Endothelial cell of umbilical vein (primary cell): ENCODE results near the gene PHF23. TPM values are rescaled to one million over a fixed set of nuclear protein-coding genes. Genes with fewer than 3 reads are reported as not detected.

Experiments
- BruUV-seq: library from RNA; stranded (reverse); fragments of 400-500 nt; replicated peaks from 2 replicates; lab custom pipeline; 2021; lab: Mats Ljungman, UMichigan
- CTCF ChIA-PET: fragments of 300-600, 350-600 bp; sonication (Branson Sonifier 250); formaldehyde crosslinking; loops from one replicate; lab custom pipeline; 2021; ENCODE audit warnings: antibody characterized with exemption, inconsistent platforms; lab: Charles Lee
- POLR2A ChIA-PET: fragments of 300-600, 350-600 bp; sonication (Branson Sonifier 250); formaldehyde crosslinking; loops from one replicate; lab custom pipeline; 2021; ENCODE audit warnings: antibody characterized with exemption, inconsistent platforms; lab: Charles Lee
- DNase-seq: peaks from one replicate; pipeline ENCODE4 v3.0.0-alpha.2; 2011; ENCODE audit warnings: low read depth, low spot score
- FAIRE-seq: peaks from 2 replicates; lab custom pipeline; 2011; peaks lifted over from hg19 to GRCh38; lab: Jason Lieb, UNC
- H2AFZ ChIP-seq: 2 replicates; pipeline ENCODE4 v1.6.0; 2012; ENCODE audit warnings: low read depth, low read length, control low read depth, inconsistent platforms
- H3K27ac ChIP-seq: 2 replicates; pipeline ENCODE4 v1.5.1; 2011; ENCODE audit warnings: low read depth, mild to moderate bottlenecking, control low read depth, low read length, moderate library complexity; ENCODE audit not compliant: insufficient read depth
- H3K27me3 ChIP-seq, 2 experiments: 2 replicates each; pipeline versions ENCODE4 v1.6.0 to v1.6.1; 2011; ENCODE audit warnings: low read length in 2 of 2, mixed read lengths in 1 of 2; ENCODE audit not compliant: control insufficient read depth in 2 of 2, insufficient read depth in 2 of 2
- H3K36me3 ChIP-seq, 2 experiments: 2 replicates in 1 of 2; 3 replicates in 1 of 2; pipeline ENCODE4 v1.5.1; 2011; ENCODE audit warnings: low read length in 2 of 2, mild to moderate bottlenecking in 1 of 2, moderate library complexity in 1 of 2; ENCODE audit not compliant: control insufficient read depth in 2 of 2, insufficient read depth in 2 of 2; ENCODE audit errors: extremely low read depth in 1 of 2
- H3K4me1 ChIP-seq: 3 replicates; pipeline ENCODE4 v1.5.1; 2011; ENCODE audit warnings: mild to moderate bottlenecking, low read length; ENCODE audit not compliant: control insufficient read depth, insufficient read depth; ENCODE audit errors: extremely low read depth
- H3K4me2 ChIP-seq: 2 replicates; pipeline ENCODE4 v1.6.1; 2011; ENCODE audit warnings: low read length, control low read depth, mixed read lengths; ENCODE audit not compliant: insufficient read depth
- H3K4me3 ChIP-seq, 3 experiments: fragments of 200-600 bp in 1 of 3; sonication (generic), shearing (Covaris generic) in 1 of 3; replicated peaks in 1 of 3; 2 replicates each; pipeline ENCODE4 v1.5.1; 2011 to 2016; ENCODE audit warnings: control low read depth in 3 of 3, low read length in 3 of 3, mild to moderate bottlenecking in 2 of 3, inconsistent platforms in 1 of 3, low read depth in 1 of 3, moderate library complexity in 1 of 3; ENCODE audit not compliant: insufficient read depth in 1 of 3
- H3K79me2 ChIP-seq: 2 replicates; pipeline ENCODE4 v1.6.0; 2012; ENCODE audit warnings: low read length, inconsistent platforms; ENCODE audit not compliant: control insufficient read depth, insufficient read depth
- H3K9ac ChIP-seq: replicated peaks from 2 replicates; pipeline ENCODE3; 2011; ENCODE audit warnings: low read length, control low read depth; ENCODE audit not compliant: insufficient read depth; ENCODE audit errors: extremely low read depth
- H3K9me1 ChIP-seq: replicated peaks from 3 replicates; pipeline ENCODE4 v1.6.0; 2011; ENCODE audit warnings: mild to moderate bottlenecking, low read length; ENCODE audit not compliant: control insufficient read depth, insufficient read depth; ENCODE audit errors: extremely low read depth
- H3K9me3 ChIP-seq: replicated peaks from 2 replicates; pipeline ENCODE4 v1.5.1; 2012; ENCODE audit warnings: low read length, inconsistent platforms; ENCODE audit not compliant: control insufficient read depth, insufficient read depth
- H4K20me1 ChIP-seq: replicated peaks from 2 replicates; pipeline ENCODE3; 2011; ENCODE audit warnings: mild to moderate bottlenecking, low read length; ENCODE audit not compliant: control insufficient read depth, insufficient read depth; ENCODE audit errors: extremely low read depth
- CTCF ChIP-seq, 2 donors: IDR thresholded peaks; 1 replicate in 1 of 2; 2 replicates in 1 of 2; pipeline ENCODE4 v1.5.1; 2011; ENCODE audit warnings: low read length in 2 of 2, mild to moderate bottlenecking in 2 of 2, moderate library complexity in 2 of 2, control low read depth in 1 of 2, inconsistent platforms in 1 of 2, low read depth in 1 of 2; ENCODE audit not compliant: insufficient read depth in 1 of 2; ENCODE audit errors: extremely low read depth in 1 of 2
- EZH2 ChIP-seq: IDR thresholded peaks from 2 replicates; pipeline ENCODE4 v1.6.1; 2012; ENCODE audit warnings: borderline replicate concordance, low read depth, mild to moderate bottlenecking, moderate library complexity, low read length, inconsistent platforms; ENCODE audit not compliant: severe bottlenecking
- FOS ChIP-seq: IDR thresholded peaks from 2 replicates; pipeline ENCODE4 v1.6.1; 2011; ENCODE audit warnings: mild to moderate bottlenecking, low read length, moderate library complexity, borderline replicate concordance; ENCODE audit not compliant: insufficient read depth
- GATA2 ChIP-seq: IDR thresholded peaks from 2 replicates; pipeline ENCODE4 v1.7.0; 2011; ENCODE audit warnings: low read depth, mild to moderate bottlenecking, moderate library complexity, mixed read lengths, low read length; ENCODE audit not compliant: insufficient read length, insufficient read depth
- MAX ChIP-seq: IDR thresholded peaks from 2 replicates; pipeline ENCODE4 v1.6.1; 2011; ENCODE audit not compliant: insufficient read depth, insufficient read length
- MYC ChIP-seq: IDR thresholded peaks from one replicate; pipeline ENCODE4 v1.6.1; 2011; ENCODE audit warnings: mild to moderate bottlenecking, low read depth, low read length
- POLR2A ChIP-seq: IDR thresholded peaks from 2 replicates; pipeline ENCODE4 v1.6.1; 2012; ENCODE audit warnings: low read depth, mild to moderate bottlenecking, control low read depth, low read length
- POLR2AphosphoS5 ChIP-seq: IDR thresholded peaks from 2 replicates; pipeline ENCODE4 v1.6.1; 2012; ENCODE audit warnings: low read depth, mild to moderate bottlenecking, control low read depth, low read length, moderate library complexity; ENCODE audit not compliant: insufficient read depth
- dilution Hi-C: fragments of 300-500 bp; cut with MboI; formaldehyde crosslinking; loops from one replicate; pipeline ENCODE4 v1.15.0; 2019; ENCODE audit warnings: low sequenced_read_pairs; ENCODE audit not compliant: extremely low pct_ligation_motif_present
- intact Hi-C: fragments of 100-400 bp; cut with micrococcal nuclease; formaldehyde crosslinking; loops from one replicate; pipeline ENCODE4 v1.10.0; 2022
- polyA plus RNA-seq, 4 experiments: library from polyadenylated mRNA; depleted of rRNA in 3 of 4; stranded (reverse) in 3 of 4; unstranded in 1 of 4; fragments of >200 nt; gene quantifications; 2 replicates each; pipeline versions ENCODE4 v1.2.1 to v1.2.3, GENCODE V29; 2011 to 2012; ENCODE audit warnings: missing spikeins in 1 of 4
- total RNA-seq: library from RNA; stranded (reverse); gene quantifications from 2 replicates; pipeline ENCODE4 v1.2.3, GENCODE V29; 2021

The PHF23 gene
- total and polyA plus RNA-seq, 2 donors (not counting 3 experiments of a cell fraction or from before 2014, with no cell fraction given) = 35.6 to 54.7 TPM

GRCh38 chr17:7219812-7220592, 19.3 kb downstream of the PHF23 start, which contains the start of the genes ACADVL and DLG4:
ACADVL (plus strand) TSS chr17:7219938; CDS start chr17:7219985, 47 bp downstream.
DLG4 (minus strand) TSS chr17:7219836.
- POLR2A ChIA-PET = interaction anchor here (0.8 to 1.3 kb wide), 2 partner anchors 13 to 174 kb away, joined by 3 to 6 read pairs; no protein-coding TSS in a partner anchor
- Histone ChIP-seq H2AFZ (peak within 1 kb of the TSS; percentile 46), H3K27me3 (no peaks in the 10 kb centered on the region), H3K79me2 (peaks cover 11% of the 10 kb centered on the region), H4K20me1 (no peaks in the 10 kb centered on the region), H3K27ac (peak within 1 kb of the TSS; percentile 71), H3K36me3 (peaks cover 15 to 30% of the 10 kb centered on the region in 2 experiments), H3K9me3 (no peaks in the 10 kb centered on the region), H3K9ac (peak within 1 kb of the TSS; percentile 72), H3K9me1 (no peaks in the 10 kb centered on the region), H3K4me2 (peak within 1 kb of the TSS; percentile 65), H3K4me3 (peak within 1 kb of the TSS; percentile 51 to 69 (median 61)), H3K4me1 (peaks cover 29% of the 10 kb centered on the region)
- DNase-seq = peak; percentile 85
- TF ChIP-seq MAX (peak; percentile 30), MYC (peak; percentile 3), POLR2AphosphoS5 (peak; percentile 93), POLR2A (peak; percentile 83), CTCF (IDR thresholded peaks at IDR 0.05; ENCODE audit: extremely low read depth in 1 of 2, insufficient read depth in 1 of 2, low read depth in 1 of 2, low read length in 2 of 2) (no peak), EZH2 (no peak), GATA2 (no peak), FOS (peak; percentile 88)
- TSS peak; percentile 19 for BruUV-seq
- peak; percentile 85 for FAIRE-seq
- dilution Hi-C loops = no loop called here
- CTCF ChIA-PET = interaction anchor here (0.6 to 4.5 kb wide), 17 partner anchors 10 to 174 kb away, joined by 3 to 94 read pairs (median 4); partner anchors contain the start of genes DVL2, GABARAP, GPS2 and PHF23
- intact Hi-C loops = loop anchor here (1.0 to 2.0 kb wide), 3 partner anchors 19 to 43 kb away; partner anchors contain the start of gene PHF23
